Ovary (tissue), 3 donors: ENCODE results near the gene ADAMTS3.

Experiments used
- EP300 ChIP-seq: sonication (generic); formaldehyde crosslinking; IDR thresholded peaks from one replicate; pipeline ENCODE4 v1.6.1; 2017; ENCODE audit warnings: antibody characterized with exemption
- TF ChIP-seq, protein P1 (sequence below), 3 donors: fragments of 450-650 bp in 2 of 3; fragments of 200-600 bp in 1 of 3; IDR thresholded peaks; one replicate each; pipeline versions ENCODE4 v1.5.1 to v1.8.0; 2016 to 2022; ENCODE audit warnings: antibody characterized with exemption in 3 of 3, mild to moderate bottlenecking in 1 of 3
- donor health status: DM: no; HTN: no; CAD: no.

DNA sequence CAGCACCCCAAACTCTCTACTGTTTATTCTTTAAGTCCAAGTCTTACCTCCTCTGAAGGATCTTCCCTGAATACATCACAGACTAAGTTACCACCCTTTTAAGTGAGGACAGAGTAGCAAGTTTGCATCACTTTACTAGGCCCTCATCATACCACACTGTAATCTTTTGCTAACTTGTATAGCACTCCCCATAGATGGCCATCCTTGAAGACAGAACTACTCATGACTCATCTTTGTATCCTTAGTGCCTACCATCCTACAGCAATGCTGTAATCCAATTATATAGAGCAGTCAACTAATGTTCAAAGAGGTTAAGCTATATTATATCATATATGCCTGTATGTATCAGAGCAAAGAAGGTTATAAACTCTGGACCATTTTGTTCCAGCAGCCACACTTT lies 101.4 kb downstream of the ADAMTS3 start:
- TF ChIP-seq EP300 = no peak
- TF ChIP-seq, protein P1, sequence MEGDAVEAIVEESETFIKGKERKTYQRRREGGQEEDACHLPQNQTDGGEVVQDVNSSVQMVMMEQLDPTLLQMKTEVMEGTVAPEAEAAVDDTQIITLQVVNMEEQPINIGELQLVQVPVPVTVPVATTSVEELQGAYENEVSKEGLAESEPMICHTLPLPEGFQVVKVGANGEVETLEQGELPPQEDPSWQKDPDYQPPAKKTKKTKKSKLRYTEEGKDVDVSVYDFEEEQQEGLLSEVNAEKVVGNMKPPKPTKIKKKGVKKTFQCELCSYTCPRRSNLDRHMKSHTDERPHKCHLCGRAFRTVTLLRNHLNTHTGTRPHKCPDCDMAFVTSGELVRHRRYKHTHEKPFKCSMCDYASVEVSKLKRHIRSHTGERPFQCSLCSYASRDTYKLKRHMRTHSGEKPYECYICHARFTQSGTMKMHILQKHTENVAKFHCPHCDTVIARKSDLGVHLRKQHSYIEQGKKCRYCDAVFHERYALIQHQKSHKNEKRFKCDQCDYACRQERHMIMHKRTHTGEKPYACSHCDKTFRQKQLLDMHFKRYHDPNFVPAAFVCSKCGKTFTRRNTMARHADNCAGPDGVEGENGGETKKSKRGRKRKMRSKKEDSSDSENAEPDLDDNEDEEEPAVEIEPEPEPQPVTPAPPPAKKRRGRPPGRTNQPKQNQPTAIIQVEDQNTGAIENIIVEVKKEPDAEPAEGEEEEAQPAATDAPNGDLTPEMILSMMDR (IDR thresholded peaks at IDR 0.05) = no peak
